HFFc6 (cell line): ENCODE data around the gene KRTAP10-11. TPM values are rescaled to one million over a fixed set of nuclear protein-coding genes. Genes with fewer than 3 reads are reported as not detected.

ENCODE experiments used
- DNase-seq: peaks from one replicate; pipeline ENCODE4 v3.0.0-alpha.2; 2018
- H3K27ac Mint-ChIP-seq: 2 replicates; pipeline ENCODE4 v1.8.0; 2020; ENCODE audit warnings: mild to moderate bottlenecking, mixed read lengths
- H3K27me3 Mint-ChIP-seq: 2 replicates; pipeline ENCODE4 v1.8.0; 2021; ENCODE audit warnings: mild to moderate bottlenecking, moderate library complexity, mixed read lengths; ENCODE audit not compliant: insufficient read depth
- H3K36me3 Mint-ChIP-seq: 2 replicates; pipeline ENCODE4 v1.8.0; 2021; ENCODE audit warnings: low read depth, mixed read lengths
- H3K4me1 Mint-ChIP-seq: 2 replicates; pipeline ENCODE4 v1.8.0; 2020; ENCODE audit warnings: low read depth, mixed read lengths
- H3K4me3 Mint-ChIP-seq: 2 replicates; pipeline ENCODE4 v1.8.0; 2020; ENCODE audit warnings: mild to moderate bottlenecking, moderate library complexity, mixed read lengths
- H3K9me3 Mint-ChIP-seq: 2 replicates; pipeline ENCODE4 v1.8.0; 2020; ENCODE audit warnings: mild to moderate bottlenecking, mixed read lengths
- CTCF ChIP-seq: fragments of 200-600 bp; sonication (generic); IDR thresholded peaks from 2 replicates; pipeline ENCODE4 v1.5.0; 2021; ENCODE audit warnings: antibody characterized with exemption, mild to moderate bottlenecking
- total RNA-seq, 6 experiments: library from RNA; stranded (reverse); fragmentation: NEBNext Ultra II Directional; extraction: Animal tissue kit (Norgen Biotek cat#: 25700); gene quantifications; 2 replicates in 1 of 6; 3 replicates in 5 of 6; pipeline ENCODE4 v1.2.3, GENCODE V29; 2021

Gene KRTAP10-11
- total RNA-seq, 6 experiments from 2014 or later = not detected

GRCh38 chr21:44616591-44616926 is 29.7 kb upstream of the KRTAP10-11 start:
- peaks cover 47% of the 10 kb centered on the region for H3K9me3 Mint-ChIP-seq
- H3K36me3 Mint-ChIP-seq = peaks cover under 1% of the 10 kb centered on the region; the same call in 1 of the 2 replicates
- no peak for TF ChIP-seq CTCF
- H3K27ac Mint-ChIP-seq = no peak overlapping the region
- no peaks in the 10 kb centered on the region for H3K4me1 Mint-ChIP-seq
- H3K27me3 Mint-ChIP-seq = no peaks in the 10 kb centered on the region; the same call in 1 of the 2 replicates
- no peak overlapping the region for H3K4me3 Mint-ChIP-seq
- no peak for DNase-seq

- Mint-ChIP-seq H3K9me3 (peaks cover 44% of the 10 kb centered on the region), H3K4me1 (no peaks in the 10 kb centered on the region), H3K27ac (no peak overlapping the region), H3K36me3 (no peaks in the 10 kb centered on the region), H3K27me3 (no peaks in the 10 kb centered on the region; the same call in 1 of the 2 replicates), H3K4me3 (no peak overlapping the region)
- no peak for TF ChIP-seq CTCF
- no peak for DNase-seq
Measured at GRCh38 chr21:44617071-44617501, 29.1 kb upstream of the KRTAP10-11 start.

GRCh38 chr21:44618504-44618903 is 27.7 kb upstream of the KRTAP10-11 start:
- no peak for DNase-seq
- H3K4me1 Mint-ChIP-seq = no peaks in the 10 kb centered on the region
- no peak overlapping the region for H3K27ac Mint-ChIP-seq
- no peak overlapping the region for H3K4me3 Mint-ChIP-seq
- no peaks in the 10 kb centered on the region; the same call in 1 of the 2 replicates for H3K27me3 Mint-ChIP-seq
- H3K9me3 Mint-ChIP-seq = peaks cover 41% of the 10 kb centered on the region
- TF ChIP-seq CTCF = peak; percentile 35; the same call in 1 of the 2 replicates
- H3K36me3 Mint-ChIP-seq = peaks cover 2% of the 10 kb centered on the region; the same call in 1 of the 2 replicates

- Mint-ChIP-seq H3K27me3 (no peaks in the 10 kb centered on the region; the same call in 1 of the 2 replicates), H3K4me3 (no peak overlapping the region), H3K4me1 (no peaks in the 10 kb centered on the region), H3K27ac (no peak overlapping the region), H3K36me3 (peaks cover 6% of the 10 kb centered on the region; the same call in 1 of the 2 replicates), H3K9me3 (peaks cover 44% of the 10 kb centered on the region)
- DNase-seq = no peak
- no peak for TF ChIP-seq CTCF
Measured at GRCh38 chr21:44618909-44619308, 27.3 kb upstream of the KRTAP10-11 start.

GRCh38 chr21:44619886-44620285 is 26.3 kb upstream of the KRTAP10-11 start:
- peaks cover 45% of the 10 kb centered on the region for H3K9me3 Mint-ChIP-seq
- no peak overlapping the region for H3K27ac Mint-ChIP-seq
- no peaks in the 10 kb centered on the region; the same call in 1 of the 2 replicates for H3K27me3 Mint-ChIP-seq
- TF ChIP-seq CTCF = no peak
- H3K4me1 Mint-ChIP-seq = no peaks in the 10 kb centered on the region
- no peak for DNase-seq
- H3K36me3 Mint-ChIP-seq = peaks cover 9% of the 10 kb centered on the region; the same call in 1 of the 2 replicates
- H3K4me3 Mint-ChIP-seq = no peak overlapping the region

GRCh38 chr21:44623575-44623974 is 22.6 kb upstream of the KRTAP10-11 start:
- Mint-ChIP-seq H3K9me3 (peaks cover 55% of the 10 kb centered on the region), H3K27ac (no peak overlapping the region), H3K27me3 (peaks cover 3% of the 10 kb centered on the region), H3K4me3 (no peak overlapping the region), H3K4me1 (no peaks in the 10 kb centered on the region), H3K36me3 (peaks cover 9% of the 10 kb centered on the region; the same call in 1 of the 2 replicates)
- no peak for TF ChIP-seq CTCF
- no peak for DNase-seq
